ENCODE results near the gene FLG. TPM values are rescaled to one million over a fixed set of nuclear protein-coding genes. Genes with fewer than 3 reads are reported as not detected.

FLG gene
- total and polyA plus RNA-seq, 2 experiments from 2014 or later: 0.03 TPM; not detected in 1

DNA sequence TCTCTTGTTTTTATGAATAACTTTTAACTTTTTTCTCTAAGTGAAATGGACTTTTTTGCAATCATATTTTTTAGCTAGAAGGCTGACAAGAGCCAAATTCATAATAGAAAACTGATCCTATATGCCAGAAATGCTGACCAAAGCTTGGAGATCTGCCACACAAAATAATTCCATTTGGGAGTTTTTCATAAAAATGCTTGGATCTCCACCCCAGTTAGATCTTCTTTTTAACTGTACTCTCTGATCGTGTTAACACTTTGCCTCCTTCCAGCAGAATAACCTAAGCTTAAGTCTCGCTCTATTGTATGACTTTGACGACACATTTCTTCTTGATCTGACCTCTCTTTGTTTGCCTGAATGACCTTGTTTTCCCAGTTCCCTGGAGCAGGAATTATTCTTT, 18.0 kb upstream of the FLG start:
- Histone ChIP-seq H3K4me2 (no peak overlapping the region), H3K9me2 (ENCODE audit: insufficient read depth) (no peaks in the 10 kb centered on the region), H3K4me3 (no peak overlapping the region), H3K27ac (ENCODE audit: low read depth) (no peak overlapping the region), H3K4me1 (ENCODE audit: insufficient read depth) (no peaks in the 10 kb centered on the region), H3K36me3 (ENCODE audit: insufficient read depth) (no peaks in the 10 kb centered on the region), H3K27me3 (ENCODE audit: insufficient read depth) (no peaks in the 10 kb centered on the region), H3K79me2 (replicated peaks; ENCODE audit: insufficient read depth) (no peaks in the 10 kb centered on the region), H2AFZ (no peak overlapping the region), H3F3A (replicated peaks; ENCODE audit: low read depth) (no peaks in the 10 kb centered on the region), H4K20me1 (replicated peaks; ENCODE audit: insufficient read depth) (no peaks in the 10 kb centered on the region)
- no peak overlapping the region for H3K4me3 Mint-ChIP-seq
- DNase-seq (ENCODE audit: low spot score): no peak
- ATAC-seq: no peak
- no peaks in the 10 kb centered on the region for H3K36me3 Mint-ChIP-seq (ENCODE audit: low read depth)
- no peaks in the 10 kb centered on the region for H3K9me3 Mint-ChIP-seq
- H3K4me1 Mint-ChIP-seq: no peaks in the 10 kb centered on the region
- TF ChIP-seq NANOG (IDR thresholded peaks at IDR 0.05; ENCODE audit: borderline replicate concordance) (no peak), CREB1 (CRISPR knock-in tag; IDR thresholded peaks at IDR 0.05; ENCODE audit: low read depth) (no peak), ZNF331 (CRISPR knock-in tag; IDR thresholded peaks at IDR 0.05; ENCODE audit: low read depth) (no peak), EZH2 (IDR thresholded peaks at IDR 0.05; ENCODE audit: low read depth, unreplicated experiment) (no peak), REST (IDR thresholded peaks at IDR 0.05; ENCODE audit: unreplicated experiment) (no peak), ZNF462 (CRISPR knock-in tag; IDR thresholded peaks at IDR 0.05) (no peak), JUNB (IDR thresholded peaks at IDR 0.05; ENCODE audit: unreplicated experiment) (no peak)
- TF ChIP-seq, protein P1, sequence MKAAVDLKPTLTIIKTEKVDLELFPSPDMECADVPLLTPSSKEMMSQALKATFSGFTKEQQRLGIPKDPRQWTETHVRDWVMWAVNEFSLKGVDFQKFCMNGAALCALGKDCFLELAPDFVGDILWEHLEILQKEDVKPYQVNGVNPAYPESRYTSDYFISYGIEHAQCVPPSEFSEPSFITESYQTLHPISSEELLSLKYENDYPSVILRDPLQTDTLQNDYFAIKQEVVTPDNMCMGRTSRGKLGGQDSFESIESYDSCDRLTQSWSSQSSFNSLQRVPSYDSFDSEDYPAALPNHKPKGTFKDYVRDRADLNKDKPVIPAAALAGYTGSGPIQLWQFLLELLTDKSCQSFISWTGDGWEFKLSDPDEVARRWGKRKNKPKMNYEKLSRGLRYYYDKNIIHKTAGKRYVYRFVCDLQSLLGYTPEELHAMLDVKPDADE (IDR thresholded peaks at IDR 0.05): no peak
- H3K27me3 Mint-ChIP-seq (ENCODE audit: insufficient read depth, low read depth, poor library complexity): no peaks in the 10 kb centered on the region
- no peak overlapping the region for H3K27ac Mint-ChIP-seq

Data from GM23338 (cell line).